Brain pericyte (primary cell): ENCODE results near the gene KCND2.

ENCODE experiments used
- DNase-seq: peaks from one replicate; pipeline ENCODE4 v3.0.0-alpha.2; 2012; ENCODE audit warnings: low read depth, low spot score

The KCND2 gene

DNA sequence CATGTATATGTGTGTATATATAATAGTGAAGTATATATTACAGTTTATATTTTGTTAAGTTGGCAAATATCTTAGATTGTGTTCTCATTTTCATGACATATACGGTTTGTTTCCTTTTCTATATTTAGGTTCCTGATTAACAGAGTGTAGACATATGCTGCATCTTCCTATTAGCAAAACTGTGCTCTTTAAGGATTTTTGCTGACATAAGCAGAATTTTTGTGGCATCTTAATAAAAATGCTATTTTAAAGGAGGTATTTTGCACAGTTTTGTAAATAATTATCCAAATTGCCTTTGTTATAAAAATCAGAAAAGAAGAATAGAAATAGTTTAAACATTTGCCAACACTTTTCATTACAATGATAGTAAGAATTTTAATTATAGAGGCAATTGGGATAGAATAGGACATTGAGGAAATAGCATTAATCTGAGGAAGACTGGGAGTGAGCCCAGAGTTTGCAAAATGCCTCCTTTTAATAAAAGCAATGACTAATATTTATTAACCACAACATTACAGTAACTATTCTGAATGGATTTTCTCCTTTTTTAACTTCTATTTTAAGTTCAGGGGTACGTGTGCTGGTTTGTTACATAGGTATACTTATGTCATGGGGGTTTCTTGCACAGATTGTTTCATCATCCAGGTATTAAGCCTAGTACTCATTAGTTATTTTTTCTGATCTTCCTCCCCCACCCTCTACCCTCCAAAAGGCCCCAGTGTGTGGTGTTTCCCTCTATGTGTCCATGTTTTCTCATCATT, 38.2 kb downstream of the KCND2 start:
- no peak for DNase-seq

GRCh38 chr7:120320218-120320961, 47.4 kb downstream of the KCND2 start:
- no peak for DNase-seq

- no peak for DNase-seq
Observed at GRCh38 chr7:120327054-120327453, 54.1 kb downstream of the KCND2 start.

- no peak for DNase-seq
Observed at GRCh38 chr7:120332433-120332832, 59.5 kb downstream of the KCND2 start.

GRCh38 chr7:120334475-120334874, 61.5 kb downstream of the KCND2 start:
- no peak for DNase-seq

GRCh38 chr7:120337308-120337907, 64.4 kb downstream of the KCND2 start:
- DNase-seq, result no peak

DNA sequence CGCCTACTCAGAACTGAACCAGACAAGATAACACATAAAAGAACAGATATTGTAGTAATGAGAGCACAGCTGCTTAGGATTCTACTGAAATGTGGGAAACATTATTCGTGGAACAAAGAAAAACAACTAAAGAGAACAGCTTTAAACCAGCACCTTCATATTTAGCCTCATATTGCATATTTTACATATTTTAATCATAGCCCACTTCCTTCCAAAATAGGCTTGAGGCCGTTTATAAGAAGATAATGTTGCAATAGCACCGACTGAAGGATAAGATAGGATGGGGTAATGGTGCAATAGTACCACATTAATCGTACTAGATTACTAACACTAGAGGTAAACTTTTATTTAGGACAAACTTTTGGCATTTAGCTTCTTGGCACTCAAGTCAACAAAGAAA, 71.3 kb downstream of the KCND2 start:
- no peak for DNase-seq

DNA sequence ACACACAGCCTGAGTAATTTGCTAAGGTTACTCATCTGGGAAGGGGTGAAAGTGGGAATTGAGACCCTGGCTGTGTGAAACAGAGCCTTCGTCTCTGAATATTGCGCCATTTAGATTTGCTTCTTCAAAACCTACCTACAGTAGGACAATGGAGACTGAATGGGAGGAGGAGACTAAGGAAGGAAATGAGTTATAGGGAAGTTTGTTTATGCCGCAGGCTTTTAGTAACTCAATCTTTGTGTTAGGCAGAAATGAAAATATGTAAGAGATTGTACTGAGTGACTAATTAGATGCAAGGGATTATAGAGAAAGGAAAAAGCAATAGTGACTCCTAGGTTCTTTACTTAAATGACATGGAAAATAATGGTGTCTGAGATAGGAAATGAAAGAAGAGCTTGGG, 80.2 kb downstream of the KCND2 start:
- DNase-seq, result no peak

- no peak for DNase-seq
Observed at GRCh38 chr7:120360918-120361317, 87.9 kb downstream of the KCND2 start.

DNA sequence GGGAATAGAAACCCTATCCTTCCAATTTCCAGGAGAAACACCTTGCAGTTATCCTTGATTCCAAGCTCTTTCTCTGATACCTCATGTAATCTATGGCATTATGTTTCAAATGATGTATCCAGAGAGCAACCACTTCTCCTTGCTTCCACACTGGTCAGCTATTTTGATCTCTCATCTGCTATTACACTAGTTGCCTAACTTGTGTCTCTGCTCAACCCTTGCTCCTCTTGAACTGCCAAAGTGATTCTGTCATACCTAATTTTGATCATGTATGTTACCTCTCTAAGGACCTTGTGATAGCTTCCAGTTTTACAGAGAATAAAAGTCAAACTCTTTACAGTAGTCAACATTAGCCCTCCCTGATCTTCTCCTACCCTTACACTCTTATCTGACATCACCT, 90.4 kb downstream of the KCND2 start:
- DNase-seq, result no peak

- no peak for DNase-seq
Observed at GRCh38 chr7:120370954-120371353, 98.0 kb downstream of the KCND2 start.

- DNase-seq, result no peak
Observed at GRCh38 chr7:120373174-120373573, 100.2 kb downstream of the KCND2 start.

GRCh38 chr7:120394595-120394994, 121.6 kb downstream of the KCND2 start:
- DNase-seq, result no peak

DNA sequence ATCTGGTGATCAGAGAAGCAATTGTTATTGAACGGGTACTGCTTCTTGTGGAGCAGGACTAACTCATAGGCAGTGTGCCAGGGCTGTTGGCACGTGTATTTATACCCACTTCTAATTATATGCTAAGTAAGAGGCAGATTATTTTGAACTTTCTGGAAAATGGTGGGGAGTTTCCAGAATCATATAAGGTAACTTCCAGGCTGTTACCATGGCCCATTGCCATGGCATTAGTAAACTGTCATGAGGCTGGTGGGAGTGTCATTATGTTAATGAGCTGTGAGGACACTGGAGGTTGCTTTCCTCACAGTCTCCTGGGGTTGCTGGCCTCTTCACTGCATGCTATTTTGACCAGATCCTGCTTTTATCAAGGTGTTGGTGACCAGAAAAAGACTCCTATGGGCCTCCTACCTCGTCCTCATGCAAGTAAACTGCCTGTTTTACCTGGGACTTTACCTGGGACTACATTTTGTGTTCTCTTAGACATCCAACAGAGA, 122.6 kb downstream of the KCND2 start:
- DNase-seq, result no peak

DNA sequence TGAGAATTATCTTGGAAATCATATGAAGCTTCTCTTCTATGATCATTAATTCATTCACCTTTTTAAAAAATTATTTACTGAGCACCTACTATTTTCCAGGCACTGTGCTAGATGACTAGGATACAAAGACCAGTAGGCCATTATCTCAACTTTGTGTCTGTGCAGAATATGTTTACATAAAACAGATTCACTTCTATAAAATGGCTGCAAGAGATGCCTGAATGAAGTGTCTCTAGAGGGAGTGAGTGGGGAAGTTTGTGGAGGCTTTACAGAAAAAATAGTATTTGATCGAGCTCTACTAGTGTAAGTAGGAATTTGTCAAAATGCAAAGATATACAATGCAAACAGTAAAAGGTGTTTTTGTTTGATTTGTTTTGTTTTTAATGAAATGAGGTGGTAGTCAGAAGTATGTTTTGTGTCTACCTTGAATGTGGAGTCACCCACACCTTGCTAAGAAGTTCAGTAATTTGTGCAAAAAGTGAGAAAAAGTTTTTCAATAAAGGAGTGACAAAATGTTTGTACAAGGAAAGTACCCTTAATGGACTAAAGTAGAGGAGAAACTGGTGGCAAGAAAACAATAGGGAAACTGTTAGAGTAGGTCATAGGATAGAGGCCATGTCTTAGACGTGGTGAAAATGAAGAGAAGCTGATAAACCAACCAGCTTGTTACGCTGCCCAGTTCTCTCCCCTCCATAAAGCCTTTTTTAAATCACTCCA, 125.5 kb downstream of the KCND2 start:
- DNase-seq, result no peak

GRCh38 chr7:120400806-120401455, 128.0 kb downstream of the KCND2 start:
- no peak for DNase-seq

DNA sequence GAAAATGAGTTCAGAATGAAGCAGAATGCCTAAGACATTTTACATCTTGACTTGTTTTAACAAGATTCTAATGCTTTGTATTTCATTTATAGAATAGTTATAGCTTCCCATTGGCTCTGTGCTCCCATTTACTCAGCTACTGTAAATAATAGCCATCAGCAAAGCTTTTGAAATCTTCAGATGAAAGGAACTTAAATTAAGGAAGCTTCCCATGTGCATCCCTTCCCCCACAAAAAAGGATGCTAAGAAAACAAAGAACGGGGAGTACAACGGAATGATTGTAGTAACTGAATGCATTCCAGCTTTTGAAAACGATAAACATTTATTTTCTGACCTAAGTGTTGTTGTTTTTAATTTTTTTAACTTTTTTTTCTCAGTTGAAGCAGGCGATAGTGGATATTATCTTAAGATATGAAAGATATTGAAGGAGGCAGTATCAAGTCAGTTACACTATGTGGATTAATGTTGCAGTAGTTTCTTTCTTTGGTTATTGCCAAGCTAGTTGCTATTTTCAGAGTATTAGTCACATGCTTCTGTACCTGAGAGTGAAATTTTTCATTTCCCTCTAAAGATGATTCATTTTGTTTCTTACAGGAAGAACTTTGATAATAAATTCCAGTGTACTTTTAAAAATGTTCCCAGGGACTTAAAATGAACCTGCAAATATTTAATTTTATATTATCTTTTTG, 129.2 kb downstream of the KCND2 start:
- DNase-seq, result no peak

DNA sequence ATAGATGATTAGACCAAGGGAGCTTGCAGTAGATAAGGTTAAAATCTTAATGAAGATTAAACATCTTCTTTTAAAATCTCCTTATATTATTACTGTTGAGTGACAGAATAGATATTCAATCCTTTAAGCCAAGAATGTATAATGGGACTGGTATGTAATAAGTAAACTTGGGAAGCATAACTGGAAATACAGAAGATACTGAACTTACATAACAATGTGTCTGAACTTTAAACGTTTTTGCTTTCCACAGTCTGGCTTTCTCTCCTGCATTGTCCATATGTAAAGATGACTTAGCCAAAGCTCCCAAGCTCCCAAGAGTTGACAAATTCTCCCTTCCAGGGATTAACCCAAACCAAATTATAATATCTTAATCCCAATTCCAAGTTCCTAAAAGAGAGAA, 129.8 kb downstream of the KCND2 start:
- DNase-seq, result no peak

DNA sequence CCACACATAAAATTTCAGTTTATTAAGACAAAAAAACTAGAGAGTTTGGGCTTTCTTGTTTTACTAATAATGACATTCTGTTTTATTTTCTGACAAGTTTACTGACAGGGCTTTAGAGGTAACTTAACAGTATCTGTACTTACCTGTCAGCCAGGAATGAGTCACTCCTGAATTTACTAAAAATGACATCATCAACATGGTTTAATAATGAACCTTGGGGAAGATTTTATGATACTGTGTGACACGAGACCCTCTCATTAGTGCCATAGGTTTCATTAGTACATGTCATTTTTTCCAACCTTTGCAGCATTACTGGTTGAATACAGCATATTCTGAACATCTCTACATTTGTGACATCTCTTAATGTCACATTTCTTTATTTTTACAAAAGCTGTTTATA, 131.1 kb downstream of the KCND2 start:
- no peak for DNase-seq

DNA sequence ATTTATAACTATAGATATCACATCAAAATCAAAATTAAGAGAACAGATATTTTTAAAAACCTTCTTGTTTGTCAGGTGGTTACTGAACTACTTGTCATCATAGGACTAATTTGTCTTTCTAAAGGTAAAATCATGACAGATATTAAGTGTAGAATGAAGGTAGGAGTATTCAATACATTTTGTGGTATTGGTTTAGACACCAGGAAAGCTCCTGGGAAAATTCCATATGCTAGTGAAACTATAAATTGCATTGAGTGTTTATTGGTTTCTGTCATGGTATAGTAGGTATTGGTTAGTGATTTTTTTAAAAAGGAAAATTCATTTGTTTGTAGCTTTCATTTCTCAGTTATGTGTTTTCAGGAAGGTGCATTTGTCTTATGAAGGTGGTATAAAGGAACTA, 132.7 kb downstream of the KCND2 start:
- DNase-seq, result no peak

DNA sequence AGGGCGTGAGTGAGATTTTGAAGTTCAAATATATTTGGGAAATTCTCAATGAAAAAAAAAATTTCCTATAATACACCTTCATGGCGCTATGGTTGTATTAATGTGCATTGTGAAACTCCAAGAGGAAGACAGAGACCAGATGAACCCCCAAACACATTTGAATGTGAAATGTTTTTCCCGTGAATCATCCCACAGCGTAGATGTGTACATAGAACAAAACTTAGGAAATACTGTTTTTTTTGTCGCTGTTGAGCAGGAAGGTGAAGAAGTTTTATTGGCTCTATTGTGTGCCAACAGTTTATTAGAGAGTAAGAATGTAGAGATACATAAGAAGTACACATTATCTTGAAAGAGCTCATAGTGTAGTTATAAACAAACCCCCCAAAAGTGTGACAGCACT, 134.0 kb downstream of the KCND2 start:
- DNase-seq, result no peak
